ENCODE measurements around the gene ANO4. TPM values are rescaled to one million over a fixed set of nuclear protein-coding genes. Genes with fewer than 3 reads are reported as not detected.
A peak's percentile ranks its signal among the peaks of the same experiment; 100 is the strongest.

Gene ANO4
- total RNA-seq, 2 experiments from 2014 or later, result not detected

DNA sequence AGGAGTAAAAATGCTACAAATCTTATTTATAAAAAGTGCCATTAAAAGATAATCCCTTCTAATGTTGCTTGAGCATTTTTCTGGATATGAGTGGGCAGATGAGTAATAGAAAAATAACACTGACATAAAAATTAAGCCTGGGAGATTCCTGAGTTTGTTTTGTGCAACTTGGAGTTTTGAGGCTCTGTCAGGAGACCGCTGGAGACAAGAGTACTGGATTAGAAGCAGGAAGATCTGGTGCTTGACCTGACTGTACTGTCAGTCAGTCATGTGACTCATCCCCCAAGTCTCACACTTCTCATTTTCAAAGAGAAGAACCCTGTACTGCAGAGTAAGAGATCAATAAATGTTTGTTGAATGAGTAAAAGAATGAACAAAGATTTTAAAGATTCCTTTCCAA, 29.4 kb downstream of the ANO4 start:
- ChIA-PET POLR2A (no interaction called here), CTCF (interaction anchor here (0.8 kb wide), 1 partner anchor 45 kb away, joined by 5 read pairs; no protein-coding TSS in a partner anchor)
- Mint-ChIP-seq H3K4me3 (no peak overlapping the region), H3K36me3 (ENCODE audit: low read depth) (no peaks in the 10 kb centered on the region), H3K27ac (no peak overlapping the region), H3K9me3 (ENCODE audit: low read depth) (peaks cover 8% of the 10 kb centered on the region), H3K27me3 (no peaks in the 10 kb centered on the region), H3K4me1 (no peaks in the 10 kb centered on the region)
- no peak for ATAC-seq
- DNase-seq, result no peak
- intact Hi-C loops (cut with DNase I, micrococcal nuclease), result no loop called here

DNA sequence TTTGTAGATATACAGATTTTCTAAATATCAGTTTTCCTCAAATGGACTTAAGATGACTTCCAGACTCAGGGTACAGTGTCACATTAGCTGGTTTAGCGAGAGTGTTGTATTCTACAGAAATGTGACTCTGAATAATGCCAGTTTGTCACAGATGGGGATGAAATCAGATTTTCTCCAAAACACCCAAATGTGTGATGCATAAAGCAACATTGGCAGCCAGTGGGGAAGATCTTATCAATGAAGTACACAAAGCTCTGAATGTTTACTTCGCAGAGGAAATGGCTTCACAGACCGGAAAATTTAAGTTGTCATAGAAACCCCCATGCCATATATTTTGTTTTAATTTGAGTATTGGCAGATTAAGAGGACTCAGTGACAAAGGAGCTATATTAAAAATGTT, 29.9 kb downstream of the ANO4 start:
- peaks cover 8% of the 10 kb centered on the region for H3K9me3 Mint-ChIP-seq (ENCODE audit: low read depth)

DNA sequence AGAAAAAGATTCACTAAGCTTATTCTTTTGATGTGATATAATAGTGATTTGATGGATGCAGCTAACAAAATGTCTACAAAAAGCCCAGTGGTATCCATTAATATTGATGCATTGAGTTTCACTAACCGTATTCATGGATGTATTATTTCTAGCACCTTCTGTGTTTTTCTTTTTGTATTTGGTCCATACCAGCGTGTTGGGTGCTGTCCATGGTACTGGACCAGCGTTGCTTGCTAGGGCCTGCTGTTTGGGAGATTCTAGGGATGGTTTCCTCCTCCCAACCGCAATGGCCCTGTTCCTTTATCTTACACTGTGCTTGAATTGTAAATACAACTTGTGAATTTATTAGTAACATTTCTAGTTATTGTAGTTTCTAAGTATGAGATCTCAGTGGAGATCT, 31.7 kb downstream of the ANO4 start:
- ATAC-seq (no peak), DNase-seq (peak; percentile 44)
- intact Hi-C loops (cut with DNase I, micrococcal nuclease), result no loop called here
- H3K4me1 Mint-ChIP-seq, result no peaks in the 10 kb centered on the region
- ChIA-PET CTCF (interaction anchor here (1.5 kb wide), 1 partner anchor 494 kb away, joined by 5 read pairs; no protein-coding TSS in a partner anchor), POLR2A (no interaction called here)
- H3K27ac Mint-ChIP-seq, result no peak overlapping the region
- H3K36me3 Mint-ChIP-seq (ENCODE audit: low read depth), result no peaks in the 10 kb centered on the region
- H3K9me3 Mint-ChIP-seq (ENCODE audit: low read depth), result peaks cover 3% of the 10 kb centered on the region
- no peaks in the 10 kb centered on the region for H3K27me3 Mint-ChIP-seq
- H3K4me3 Mint-ChIP-seq, result no peak overlapping the region

More for the DNA sequence above, 29.9 kb downstream of the ANO4 start:
- H3K4me3 Mint-ChIP-seq, result no peak overlapping the region
- no peaks in the 10 kb centered on the region for H3K4me1 Mint-ChIP-seq
- no peak overlapping the region for H3K27ac Mint-ChIP-seq
- intact Hi-C loops (cut with DNase I, micrococcal nuclease), result no loop called here
- H3K36me3 Mint-ChIP-seq (ENCODE audit: low read depth), result no peaks in the 10 kb centered on the region
- no peak for ATAC-seq
- POLR2A ChIA-PET, result no interaction called here
- H3K27me3 Mint-ChIP-seq, result no peaks in the 10 kb centered on the region
- CTCF ChIA-PET, result interaction anchor here (0.6 to 0.8 kb wide), 2 partner anchors 45 to 665 kb away, joined by 3 to 5 read pairs; no protein-coding TSS in a partner anchor
- no peak for DNase-seq

DNA sequence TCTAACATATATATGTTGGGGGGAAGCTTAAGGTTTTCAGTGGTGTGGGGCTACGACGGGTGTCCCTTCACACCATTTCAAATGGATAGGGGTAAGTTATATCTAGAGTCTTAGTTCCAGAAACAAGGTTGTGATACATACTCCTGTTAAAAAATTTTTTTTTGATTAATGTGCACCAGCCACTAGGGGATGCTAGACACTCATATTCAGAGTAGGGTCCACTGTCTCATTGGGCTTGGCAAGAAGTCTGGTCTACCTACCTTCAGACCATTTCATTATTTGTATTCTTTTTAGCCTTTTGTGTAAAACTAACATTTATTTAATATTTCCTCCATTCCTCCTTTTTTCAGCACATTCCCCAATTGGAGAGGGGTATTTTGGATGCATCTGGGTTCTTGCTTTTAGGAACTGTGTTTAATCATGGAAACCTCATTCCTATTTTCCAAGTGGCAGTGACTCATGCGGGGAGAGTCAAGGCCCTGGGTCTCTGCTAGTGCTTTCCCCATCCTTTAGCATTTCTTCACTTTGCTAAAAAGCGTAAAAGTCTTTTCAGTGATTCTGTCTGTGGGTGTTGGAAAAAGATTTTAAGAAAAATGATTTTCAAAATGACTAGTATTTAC, 33.4 kb downstream of the ANO4 start:
- no peak overlapping the region for H3K4me3 Mint-ChIP-seq
- no peaks in the 10 kb centered on the region for H3K27me3 Mint-ChIP-seq
- peaks cover 3% of the 10 kb centered on the region for H3K9me3 Mint-ChIP-seq (ENCODE audit: low read depth)
- DNase-seq (peak; percentile 6), ATAC-seq (no peak)
- ChIA-PET CTCF (no interaction called here), POLR2A (no interaction called here)
- H3K36me3 Mint-ChIP-seq (ENCODE audit: low read depth), result no peaks in the 10 kb centered on the region
- no peaks in the 10 kb centered on the region for H3K4me1 Mint-ChIP-seq
- no peak overlapping the region for H3K27ac Mint-ChIP-seq
- intact Hi-C loops (cut with DNase I, micrococcal nuclease), result loop anchor here in 1 of 2 experiments (1.0 kb wide), 1 partner anchor 495 kb away; no protein-coding TSS in a partner anchor

DNA sequence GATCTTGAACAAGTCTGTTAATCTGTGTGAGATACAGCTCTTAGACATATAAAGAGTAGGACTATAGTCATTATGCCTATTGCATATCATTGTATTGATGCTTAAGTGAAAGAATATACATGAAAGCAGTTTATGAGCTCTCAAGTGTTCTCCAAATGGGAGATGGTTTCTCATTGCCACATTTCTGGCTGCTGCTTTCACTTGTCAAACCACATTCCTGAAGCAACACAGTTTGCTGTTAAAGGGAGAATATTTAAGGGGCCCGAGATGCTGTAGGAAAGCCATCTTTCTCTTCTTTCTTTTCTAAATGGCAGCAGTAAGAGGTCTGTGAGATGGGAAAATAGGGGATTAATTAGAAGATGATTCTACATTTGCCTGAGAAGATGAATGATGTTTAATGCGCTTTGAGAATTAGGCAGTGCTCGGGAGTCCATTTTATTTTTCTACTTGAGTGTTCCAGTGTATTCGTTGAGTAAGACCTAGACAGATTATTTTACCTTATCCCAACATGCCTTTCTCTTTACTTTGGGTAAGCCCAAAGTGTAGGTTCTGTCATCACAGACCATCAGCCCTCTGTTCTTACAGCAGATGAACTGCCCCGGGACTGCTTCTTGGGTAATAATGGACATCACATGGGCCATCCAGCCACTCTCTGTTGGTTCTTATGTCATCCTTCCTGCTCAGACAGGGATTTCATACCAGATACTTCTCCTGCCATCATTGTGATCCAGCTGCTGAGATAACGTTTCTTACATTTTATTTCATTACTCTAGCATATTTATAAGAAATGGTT, 35.6 kb downstream of the ANO4 start:
- intact Hi-C loops (cut with DNase I, micrococcal nuclease), result no loop called here
- ChIA-PET POLR2A (no interaction called here), CTCF (no interaction called here)
- Mint-ChIP-seq H3K36me3 (ENCODE audit: low read depth) (no peaks in the 10 kb centered on the region), H3K27me3 (no peaks in the 10 kb centered on the region), H3K27ac (no peak overlapping the region), H3K9me3 (ENCODE audit: low read depth) (peaks cover 3% of the 10 kb centered on the region), H3K4me1 (no peaks in the 10 kb centered on the region), H3K4me3 (no peak overlapping the region)
- DNase-seq (no peak), ATAC-seq (no peak)

DNA sequence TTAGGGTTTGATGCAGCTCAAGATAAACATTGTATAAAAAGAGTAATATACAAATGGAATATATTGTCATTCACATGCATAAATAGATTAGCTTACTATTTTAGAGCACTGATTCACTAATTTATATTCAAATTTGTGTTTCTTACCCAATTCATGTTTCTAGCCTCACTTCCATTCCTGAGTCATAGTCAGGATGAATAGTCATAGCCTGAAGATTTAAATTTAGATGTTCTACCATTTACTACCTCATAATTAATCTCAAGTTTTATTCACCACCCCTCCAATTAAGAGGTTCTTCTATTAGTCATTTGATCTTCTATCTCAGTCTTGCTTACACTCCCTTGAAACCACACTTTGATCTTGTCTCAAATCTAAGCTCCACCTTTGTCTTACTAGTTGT, 38.7 kb downstream of the ANO4 start:
- H3K4me1 Mint-ChIP-seq, result no peaks in the 10 kb centered on the region
- CTCF ChIA-PET, result no interaction called here
- intact Hi-C loops (cut with DNase I, micrococcal nuclease), result no loop called here

DNA sequence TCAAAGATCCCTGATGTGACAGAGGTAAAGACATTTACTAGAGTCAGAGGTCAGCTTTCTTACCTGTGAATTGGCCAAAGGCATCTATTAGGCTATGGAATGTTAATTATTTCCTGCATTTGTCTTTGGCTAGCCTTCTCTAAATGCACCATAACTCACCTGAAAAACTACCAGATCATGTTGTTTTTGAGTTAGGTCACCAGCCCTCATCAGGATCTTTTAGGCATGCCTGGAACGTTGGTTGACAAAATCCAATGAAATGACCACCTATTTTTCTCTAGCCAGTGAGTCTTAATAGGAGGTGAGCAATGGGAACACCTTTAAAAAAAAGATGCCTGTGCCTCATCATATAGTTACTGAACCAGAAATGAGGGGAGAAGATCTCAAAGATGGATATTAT, 46.2 kb downstream of the ANO4 start:
- intact Hi-C loops (cut with DNase I, micrococcal nuclease), result no loop called here
- no peak overlapping the region for H3K27ac Mint-ChIP-seq
- no peaks in the 10 kb centered on the region for H3K9me3 Mint-ChIP-seq (ENCODE audit: low read depth)
- ChIA-PET POLR2A (no interaction called here), CTCF (no interaction called here)
- no peak overlapping the region for H3K4me3 Mint-ChIP-seq
- ATAC-seq (no peak), DNase-seq (no peak)
- no peaks in the 10 kb centered on the region for H3K27me3 Mint-ChIP-seq
- no peaks in the 10 kb centered on the region for H3K36me3 Mint-ChIP-seq (ENCODE audit: low read depth)
- no peaks in the 10 kb centered on the region for H3K4me1 Mint-ChIP-seq

More for the DNA sequence above, 38.7 kb downstream of the ANO4 start:
- Mint-ChIP-seq H3K27me3 (no peaks in the 10 kb centered on the region), H3K27ac (no peak overlapping the region), H3K9me3 (ENCODE audit: low read depth) (no peaks in the 10 kb centered on the region), H3K36me3 (ENCODE audit: low read depth) (no peaks in the 10 kb centered on the region), H3K4me3 (no peak overlapping the region)
- ATAC-seq (no peak), DNase-seq (no peak)
- POLR2A ChIA-PET, result no interaction called here

DNA sequence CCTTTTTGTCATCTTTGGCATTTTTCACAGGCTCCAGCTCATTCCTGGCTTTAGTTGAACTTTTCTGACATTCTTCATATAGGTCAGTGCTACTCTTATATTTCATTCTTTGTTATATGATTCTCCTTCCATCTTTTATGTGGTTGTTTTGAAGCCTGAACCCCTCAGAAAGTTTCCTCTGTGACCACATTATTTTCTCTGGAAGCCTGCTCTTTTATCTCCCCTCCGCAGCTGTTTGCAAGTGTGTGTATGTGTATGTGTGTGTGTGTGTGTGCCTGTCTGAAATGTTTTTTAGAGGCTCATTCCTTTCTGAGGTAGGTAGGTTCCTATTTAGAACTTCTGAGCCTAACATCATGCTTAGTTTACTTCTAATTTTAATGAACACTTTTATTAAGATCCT, 47.6 kb downstream of the ANO4 start:
- no peak overlapping the region for H3K27ac Mint-ChIP-seq
- DNase-seq (no peak), ATAC-seq (no peak)
- H3K4me1 Mint-ChIP-seq, result no peaks in the 10 kb centered on the region
- ChIA-PET POLR2A (no interaction called here), CTCF (interaction anchor here (0.9 kb wide), 1 partner anchor 100 kb away, joined by 3 read pairs; no protein-coding TSS in a partner anchor)
- no peaks in the 10 kb centered on the region for H3K27me3 Mint-ChIP-seq
- no peaks in the 10 kb centered on the region for H3K9me3 Mint-ChIP-seq (ENCODE audit: low read depth)
- intact Hi-C loops (cut with DNase I, micrococcal nuclease), result no loop called here
- H3K4me3 Mint-ChIP-seq, result no peak overlapping the region
- no peaks in the 10 kb centered on the region for H3K36me3 Mint-ChIP-seq (ENCODE audit: low read depth)

DNA sequence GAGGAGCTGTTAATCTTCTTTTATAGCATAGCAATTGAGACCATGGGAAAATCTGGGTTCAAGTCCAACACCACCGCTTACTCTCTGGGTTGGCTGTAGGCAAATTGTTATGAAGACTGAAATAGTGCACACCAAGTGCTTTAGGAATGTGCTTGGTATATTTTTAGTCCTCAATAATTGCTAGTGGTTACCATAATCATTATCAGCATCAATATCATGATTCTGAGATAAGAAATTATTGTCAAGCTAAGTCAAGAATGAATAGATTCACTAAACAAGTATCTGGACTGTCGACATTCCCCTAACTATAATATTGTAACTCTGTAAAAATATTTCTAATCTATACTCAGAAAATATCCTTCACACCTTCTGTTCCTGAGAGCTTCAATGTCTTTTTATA, 48.5 kb downstream of the ANO4 start:
- Mint-ChIP-seq H3K27ac (no peak overlapping the region), H3K4me1 (no peaks in the 10 kb centered on the region), H3K9me3 (ENCODE audit: low read depth) (no peaks in the 10 kb centered on the region), H3K27me3 (no peaks in the 10 kb centered on the region), H3K4me3 (no peak overlapping the region), H3K36me3 (ENCODE audit: low read depth) (no peaks in the 10 kb centered on the region)
- CTCF ChIA-PET, result no interaction called here
- no peak for DNase-seq
- intact Hi-C loops (cut with DNase I, micrococcal nuclease), result no loop called here
- POLR2A ChIA-PET, result no interaction called here
- no peak for ATAC-seq

DNA sequence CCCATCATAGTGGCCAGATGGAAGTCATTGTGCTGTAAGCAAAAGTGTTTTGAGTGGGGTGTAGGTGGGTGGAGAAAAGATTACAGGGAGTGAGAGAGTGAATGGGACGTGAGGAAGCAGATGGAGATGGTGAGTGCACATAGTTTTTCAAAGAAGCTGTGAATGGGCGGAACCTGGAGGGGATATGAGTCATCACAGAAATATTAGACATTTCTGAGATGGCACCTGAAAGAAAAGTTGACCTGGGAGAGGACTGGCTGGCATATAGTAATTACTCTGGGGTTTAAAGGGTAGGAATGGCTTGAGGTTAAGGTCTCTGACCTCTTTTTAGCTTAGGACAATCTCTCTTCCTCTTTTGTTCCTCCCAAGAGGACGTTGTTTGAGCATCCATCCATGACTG, 50.5 kb downstream of the ANO4 start:
- intact Hi-C loops (cut with DNase I, micrococcal nuclease), result no loop called here
- no peaks in the 10 kb centered on the region for H3K36me3 Mint-ChIP-seq (ENCODE audit: low read depth)
- H3K27me3 Mint-ChIP-seq, result no peaks in the 10 kb centered on the region
- CTCF ChIA-PET, result interaction anchor here (0.7 kb wide), 1 partner anchor 173 kb away, joined by 4 read pairs; no protein-coding TSS in a partner anchor
- ATAC-seq, result no peak
- H3K9me3 Mint-ChIP-seq (ENCODE audit: low read depth), result no peaks in the 10 kb centered on the region
- H3K27ac Mint-ChIP-seq, result no peak overlapping the region
- no peak overlapping the region for H3K4me3 Mint-ChIP-seq
- POLR2A ChIA-PET, result no interaction called here
- no peaks in the 10 kb centered on the region for H3K4me1 Mint-ChIP-seq
- DNase-seq, result no peak

DNA sequence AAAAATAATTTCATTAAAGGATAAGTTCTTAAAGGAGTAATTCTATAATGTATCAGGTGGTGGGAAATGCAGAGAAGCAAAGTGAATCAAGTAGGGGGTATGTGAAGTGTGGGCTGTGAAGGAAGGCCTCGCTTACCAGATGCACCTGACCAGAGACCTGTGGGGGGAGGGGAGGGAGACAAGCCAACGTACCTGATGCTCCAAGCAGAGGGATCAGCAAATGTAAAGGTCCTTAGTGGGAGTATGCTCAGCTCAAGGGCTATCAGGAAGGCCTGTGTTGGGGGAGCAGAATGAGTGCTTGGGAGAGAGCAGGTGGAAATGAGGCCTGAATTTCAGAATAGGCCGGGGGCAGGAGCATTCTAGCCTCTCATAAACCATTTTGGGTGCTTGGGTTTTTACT, 57.1 kb downstream of the ANO4 start:
- intact Hi-C loops (cut with DNase I, micrococcal nuclease), result no loop called here
- no peak overlapping the region for H3K4me3 Mint-ChIP-seq
- no peaks in the 10 kb centered on the region for H3K9me3 Mint-ChIP-seq (ENCODE audit: low read depth)
- no peaks in the 10 kb centered on the region for H3K36me3 Mint-ChIP-seq (ENCODE audit: low read depth)
- ATAC-seq (no peak), DNase-seq (no peak)
- no peaks in the 10 kb centered on the region for H3K27me3 Mint-ChIP-seq
- ChIA-PET POLR2A (no interaction called here), CTCF (no interaction called here)
- H3K27ac Mint-ChIP-seq, result no peak overlapping the region
- no peaks in the 10 kb centered on the region for H3K4me1 Mint-ChIP-seq

DNA sequence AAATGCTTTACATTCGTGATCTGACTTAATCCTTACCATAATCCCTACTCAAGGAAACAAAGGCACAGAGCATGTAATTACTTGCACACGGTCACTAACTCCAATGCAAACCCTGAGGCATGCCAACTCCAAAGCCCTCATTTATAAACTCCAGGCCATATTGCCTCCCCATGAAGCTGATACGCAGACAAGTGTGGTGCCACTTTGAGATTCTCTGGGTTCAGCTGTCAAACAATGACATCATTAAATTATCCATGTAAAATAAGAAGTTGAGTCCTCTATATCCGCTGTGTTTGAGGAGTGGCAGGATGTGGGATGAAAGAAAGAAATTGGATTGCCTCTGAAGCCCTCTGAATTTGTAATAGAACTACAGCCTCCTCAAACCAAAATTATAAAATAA, 62.8 kb downstream of the ANO4 start:
- ATAC-seq, result no peak
- CTCF ChIA-PET, result no interaction called here
- intact Hi-C loops (cut with DNase I, micrococcal nuclease), result no loop called here

More for the DNA sequence above, 62.8 kb downstream of the ANO4 start:
- POLR2A ChIA-PET, result no interaction called here
- Mint-ChIP-seq H3K9me3 (ENCODE audit: low read depth) (no peaks in the 10 kb centered on the region), H3K27ac (no peak overlapping the region), H3K4me3 (no peak overlapping the region), H3K4me1 (no peaks in the 10 kb centered on the region), H3K27me3 (no peaks in the 10 kb centered on the region), H3K36me3 (ENCODE audit: low read depth) (no peaks in the 10 kb centered on the region)
- DNase-seq, result no peak

All from activated CD4-positive, alpha-beta T cell treated with anti-CD3 and anti-CD28 coated beads for 36 hours (primary cell).